Measurements from ENCODE around the gene VSIG1.

GRCh38 chrX:108049649-108050048 lies 4.8 kb downstream of the VSIG1 start:
- TF ChIP-seq HDAC2 (IDR thresholded peaks at IDR 0.05; ENCODE audit: borderline replicate concordance in 1 of 2, low read depth in 2 of 2, low read length in 2 of 2): no peak
- TF ChIP-seq, protein P1, sequence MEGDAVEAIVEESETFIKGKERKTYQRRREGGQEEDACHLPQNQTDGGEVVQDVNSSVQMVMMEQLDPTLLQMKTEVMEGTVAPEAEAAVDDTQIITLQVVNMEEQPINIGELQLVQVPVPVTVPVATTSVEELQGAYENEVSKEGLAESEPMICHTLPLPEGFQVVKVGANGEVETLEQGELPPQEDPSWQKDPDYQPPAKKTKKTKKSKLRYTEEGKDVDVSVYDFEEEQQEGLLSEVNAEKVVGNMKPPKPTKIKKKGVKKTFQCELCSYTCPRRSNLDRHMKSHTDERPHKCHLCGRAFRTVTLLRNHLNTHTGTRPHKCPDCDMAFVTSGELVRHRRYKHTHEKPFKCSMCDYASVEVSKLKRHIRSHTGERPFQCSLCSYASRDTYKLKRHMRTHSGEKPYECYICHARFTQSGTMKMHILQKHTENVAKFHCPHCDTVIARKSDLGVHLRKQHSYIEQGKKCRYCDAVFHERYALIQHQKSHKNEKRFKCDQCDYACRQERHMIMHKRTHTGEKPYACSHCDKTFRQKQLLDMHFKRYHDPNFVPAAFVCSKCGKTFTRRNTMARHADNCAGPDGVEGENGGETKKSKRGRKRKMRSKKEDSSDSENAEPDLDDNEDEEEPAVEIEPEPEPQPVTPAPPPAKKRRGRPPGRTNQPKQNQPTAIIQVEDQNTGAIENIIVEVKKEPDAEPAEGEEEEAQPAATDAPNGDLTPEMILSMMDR (IDR thresholded peaks at IDR 0.05; ENCODE audit: control extremely low read depth in 1 of 3, insufficient read depth in 1 of 3, low read depth in 1 of 3, low read length in 3 of 3): no peak
- TF ChIP-seq KDM1A (IDR thresholded peaks at IDR 0.05; ENCODE audit: borderline replicate concordance, low read length): no peak
- no peak for TF ChIP-seq SP2 (IDR thresholded peaks at IDR 0.05; ENCODE audit: low read length)
- no peak for TF ChIP-seq GTF2F1 (IDR thresholded peaks at IDR 0.05; ENCODE audit: borderline replicate concordance, low read depth, low read length)
- TF ChIP-seq RAD21 (IDR thresholded peaks at IDR 0.05 in 1 of 2, conservative IDR thresholded peaks at IDR 0.05 in 1 of 2; ENCODE audit: low read depth in 2 of 2, low read length in 2 of 2): no peak
- TF ChIP-seq HDAC6 (IDR thresholded peaks at IDR 0.05; ENCODE audit: low read depth, low read length): no peak
- TF ChIP-seq CREB1 (IDR thresholded peaks at IDR 0.05): no peak
- no peak for TF ChIP-seq TCF12 (IDR thresholded peaks at IDR 0.05; ENCODE audit: low read depth, low read length)
